Non-pigmented ciliary epithelial cell (primary cell): ENCODE data around the gene ITGAE.
A peak's percentile ranks its signal among the peaks of the same experiment; 100 is the strongest.

Experiments
- DNase-seq: peaks from one replicate; pipeline ENCODE4 v3.0.0-alpha.2; 2010; ENCODE audit warnings: low read depth

Gene ITGAE

GRCh38 chr17:3817851-3818605 is 17.0 kb upstream of the ITGAE start:
- no peak for DNase-seq

DNA sequence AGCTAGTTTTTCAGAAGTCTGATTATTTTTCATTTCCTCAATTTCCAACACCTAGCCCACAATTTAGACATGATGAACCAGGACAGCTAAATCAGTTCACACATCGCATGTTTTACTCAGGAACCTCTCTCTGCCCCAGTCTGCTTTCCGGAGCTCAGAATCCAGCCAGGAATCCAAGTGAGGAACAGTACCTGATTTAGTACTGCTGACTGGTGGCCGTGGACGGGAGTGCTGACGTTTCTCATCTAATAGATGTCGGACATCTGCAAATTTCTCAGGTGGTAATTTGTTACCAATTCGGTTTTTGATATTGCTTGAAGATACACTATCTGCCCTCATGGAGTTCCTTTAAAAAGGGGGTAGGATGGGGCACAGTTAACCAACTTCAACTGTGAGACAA is 14.9 kb upstream of the ITGAE start:
- no peak for DNase-seq

DNA sequence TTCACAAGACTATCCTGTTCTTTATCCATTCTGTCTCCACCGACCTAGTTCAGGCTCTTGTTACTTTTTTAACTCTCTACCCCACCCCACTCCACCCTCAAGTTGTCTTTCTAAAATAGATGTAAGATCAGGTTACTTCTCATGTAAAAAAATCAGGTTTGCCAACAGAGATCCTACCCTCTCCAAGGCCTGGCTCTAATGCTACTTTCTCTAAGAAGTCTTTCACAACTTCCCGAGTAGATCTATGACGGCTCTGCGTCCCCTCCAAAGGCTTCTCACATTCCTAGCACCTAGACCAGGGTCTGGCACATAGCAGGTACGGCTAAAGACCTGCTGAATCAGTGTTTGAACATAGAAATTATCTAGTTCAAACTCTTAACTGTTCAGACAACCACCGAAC is 14.1 kb upstream of the ITGAE start:
- DNase-seq, result no peak

- DNase-seq, result no peak
These were observed 13.4 kb upstream of the ITGAE start for GRCh38 chr17:3814361-3814760.

- DNase-seq, result no peak
These were observed 12.2 kb upstream of the ITGAE start for GRCh38 chr17:3813171-3813570.

DNA sequence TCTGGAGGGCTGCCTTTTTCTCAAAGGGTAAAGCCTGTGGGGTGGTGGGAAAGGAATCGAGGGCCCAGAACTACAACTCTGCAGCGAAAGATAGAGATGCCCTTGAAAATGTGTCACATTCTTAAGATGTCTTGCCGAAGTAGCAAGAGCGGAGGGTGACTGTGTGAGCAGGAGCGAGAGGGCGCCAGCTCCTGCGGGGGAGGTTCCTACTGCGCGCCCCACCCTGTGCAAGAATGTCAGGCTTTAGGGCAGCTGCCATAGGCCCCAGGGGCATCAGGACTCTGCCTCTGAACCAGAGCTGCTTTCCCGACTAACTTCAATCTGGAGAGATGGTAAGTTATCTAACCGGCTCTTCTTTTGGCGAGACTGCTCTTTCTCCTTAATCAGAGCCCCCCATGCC is 11.8 kb upstream of the ITGAE start:
- no peak for DNase-seq

DNA sequence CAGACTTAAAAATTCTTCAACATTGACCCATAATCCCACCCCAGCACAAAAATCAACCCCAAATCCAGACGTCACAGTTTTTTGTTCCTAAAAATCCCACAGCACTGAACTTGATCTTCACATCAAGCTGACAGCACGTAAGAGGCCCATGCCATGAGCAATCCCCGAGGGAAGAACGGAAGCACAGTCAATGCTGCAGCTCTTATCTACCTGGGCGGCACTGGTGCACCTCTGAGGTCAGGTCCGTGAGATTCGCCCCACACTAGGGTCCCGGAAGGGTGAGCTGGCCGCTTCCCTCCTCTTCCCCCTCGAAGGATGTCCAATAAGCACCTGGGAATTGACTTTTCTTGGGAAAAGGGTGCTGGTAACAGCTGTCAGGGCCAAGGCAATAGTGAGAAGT is 11.3 kb upstream of the ITGAE start:
- no peak for DNase-seq

DNA sequence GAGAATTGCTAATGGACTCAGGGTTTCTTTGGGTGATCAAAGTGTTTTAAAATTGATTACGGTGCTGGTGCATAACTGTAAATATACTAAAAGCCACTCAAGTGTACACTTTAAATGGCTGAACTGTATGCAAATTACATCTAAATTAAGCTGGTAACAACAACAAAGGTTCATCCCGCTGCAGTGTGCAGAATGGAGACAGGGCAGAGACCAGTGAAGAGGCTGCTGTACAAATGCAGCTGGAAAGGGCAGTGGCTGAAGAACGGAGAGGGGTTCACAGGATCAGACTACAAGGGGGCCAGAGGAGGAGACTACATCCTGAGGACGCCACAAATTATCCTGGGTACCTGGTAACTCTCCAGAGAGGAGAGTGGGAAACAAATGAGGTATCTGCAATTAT is 9.0 kb upstream of the ITGAE start:
- no peak for DNase-seq

DNA sequence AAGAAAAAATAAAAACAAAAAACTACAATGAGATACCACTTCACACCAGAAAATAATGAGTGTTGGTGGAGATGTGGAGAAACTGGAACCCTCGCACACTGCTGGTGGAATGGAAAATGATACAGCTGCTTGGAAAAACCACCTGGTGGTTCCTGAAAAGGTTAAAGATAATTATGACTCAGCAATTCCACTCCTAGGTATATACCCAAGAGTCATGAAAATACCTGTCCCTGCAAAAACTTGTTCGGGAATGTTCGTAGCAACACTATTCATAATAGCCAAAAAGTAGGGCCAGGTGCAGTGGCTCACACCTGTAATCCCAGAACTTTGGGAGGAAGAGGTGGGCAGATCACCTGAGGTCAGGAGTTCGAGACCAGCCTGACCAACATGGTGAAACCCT is 8.1 kb upstream of the ITGAE start:
- DNase-seq, result no peak

GRCh38 chr17:3808701-3809100 is 7.7 kb upstream of the ITGAE start:
- no peak for DNase-seq

DNA sequence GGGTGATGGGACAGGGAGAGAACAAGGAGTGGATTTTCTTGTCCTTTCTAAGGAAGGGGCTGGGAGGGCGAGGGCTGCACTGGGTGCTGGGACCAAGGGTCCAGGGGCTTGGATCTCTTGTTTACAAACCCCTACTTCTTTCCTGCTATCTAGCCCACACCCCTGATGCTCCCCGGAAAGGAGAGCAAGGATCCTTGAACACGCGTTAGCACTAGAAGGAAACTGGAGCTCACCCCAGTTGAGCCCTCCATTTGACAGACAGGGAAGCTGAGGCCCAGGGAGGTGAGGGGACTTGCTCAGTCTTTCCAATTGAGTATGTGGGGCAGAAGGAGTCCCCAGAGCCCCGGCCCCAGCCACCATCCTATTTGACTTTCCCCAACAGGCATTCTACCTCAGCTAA is 4.6 kb upstream of the ITGAE start:
- DNase-seq, result no peak

DNA sequence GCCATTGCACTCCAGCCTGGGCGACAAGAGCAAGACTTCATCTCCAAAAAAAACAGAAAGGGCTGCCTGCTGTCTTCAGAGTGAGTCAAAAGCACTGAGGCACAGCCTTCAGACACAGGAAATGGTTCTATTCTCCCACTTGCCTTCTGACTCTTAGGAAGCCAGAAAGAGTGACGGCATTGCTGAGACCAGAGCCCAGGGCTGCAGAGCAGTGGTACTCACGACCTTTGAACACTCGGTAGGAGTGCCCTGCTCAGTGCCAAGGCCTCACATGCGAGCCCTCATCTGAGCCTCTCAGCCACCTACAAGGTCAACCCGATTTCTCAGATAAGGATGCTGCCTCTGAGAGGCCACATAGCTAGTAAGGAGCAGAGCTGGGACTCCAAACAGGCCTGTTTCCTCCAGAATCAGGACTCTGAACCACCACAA is 3.5 kb upstream of the ITGAE start:
- no peak for DNase-seq

DNA sequence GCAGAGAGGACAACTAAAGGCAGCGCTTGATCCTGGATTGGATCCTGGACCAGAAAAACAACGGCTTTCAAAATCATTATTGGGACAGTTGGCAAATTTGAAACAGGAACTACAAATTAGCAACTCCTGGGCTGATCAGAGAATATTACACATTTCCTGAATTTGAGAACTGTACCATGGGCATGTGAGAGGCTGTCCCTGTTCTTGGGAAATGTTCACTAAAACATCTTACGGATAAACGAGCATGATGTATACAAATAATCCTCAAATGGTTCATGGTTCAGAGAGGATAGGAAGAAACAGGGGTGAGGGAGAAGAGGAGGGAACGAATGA is 2.3 kb upstream of the ITGAE start:
- no peak for DNase-seq

GRCh38 chr17:3802461-3803307 is 1.7 kb upstream of the ITGAE start:
- DNase-seq, result peak; percentile 65

DNA sequence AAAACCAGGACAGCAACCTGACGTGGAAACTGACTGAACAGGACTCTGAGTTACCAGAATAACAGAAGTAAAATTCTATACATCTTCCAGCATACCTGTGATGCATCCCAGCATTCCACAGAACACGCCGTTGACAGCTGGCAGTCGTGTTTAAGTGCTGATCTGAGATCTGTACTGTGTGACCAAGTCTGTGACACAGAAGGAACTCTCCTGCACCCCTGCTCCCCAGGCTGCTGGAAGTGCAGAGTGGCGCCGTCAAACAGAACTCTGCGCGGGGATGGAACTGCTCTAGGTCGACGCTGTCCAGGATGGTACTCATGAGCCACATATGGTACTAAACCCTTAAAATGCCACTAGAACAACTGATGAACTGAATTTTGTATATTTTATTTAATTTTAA is 804 bp upstream of the ITGAE start:
- no peak for DNase-seq

DNA sequence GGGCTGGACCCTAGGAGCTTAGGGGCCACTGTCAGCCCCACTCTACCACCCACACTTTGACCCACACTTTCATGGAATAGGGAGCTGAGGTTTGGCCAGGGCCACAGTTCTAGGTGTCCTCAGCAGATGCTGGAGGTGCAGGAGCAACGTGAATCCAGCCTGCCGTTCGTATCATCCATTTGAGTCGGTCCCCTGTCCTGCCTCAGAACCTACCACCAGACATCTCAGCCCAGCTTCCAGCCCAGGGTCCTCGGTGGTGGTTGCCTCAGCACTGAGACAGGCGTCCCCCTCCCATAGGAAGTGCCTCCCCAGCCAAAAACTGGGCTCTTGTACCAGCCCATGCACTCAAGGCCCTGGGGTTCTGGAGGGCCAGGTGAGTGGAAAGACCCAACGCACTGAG is 359 bp upstream of the ITGAE start:
- DNase-seq, result no peak

GRCh38 chr17:3799181-3799945 is 1.6 kb downstream of the ITGAE start:
- no peak for DNase-seq

DNA sequence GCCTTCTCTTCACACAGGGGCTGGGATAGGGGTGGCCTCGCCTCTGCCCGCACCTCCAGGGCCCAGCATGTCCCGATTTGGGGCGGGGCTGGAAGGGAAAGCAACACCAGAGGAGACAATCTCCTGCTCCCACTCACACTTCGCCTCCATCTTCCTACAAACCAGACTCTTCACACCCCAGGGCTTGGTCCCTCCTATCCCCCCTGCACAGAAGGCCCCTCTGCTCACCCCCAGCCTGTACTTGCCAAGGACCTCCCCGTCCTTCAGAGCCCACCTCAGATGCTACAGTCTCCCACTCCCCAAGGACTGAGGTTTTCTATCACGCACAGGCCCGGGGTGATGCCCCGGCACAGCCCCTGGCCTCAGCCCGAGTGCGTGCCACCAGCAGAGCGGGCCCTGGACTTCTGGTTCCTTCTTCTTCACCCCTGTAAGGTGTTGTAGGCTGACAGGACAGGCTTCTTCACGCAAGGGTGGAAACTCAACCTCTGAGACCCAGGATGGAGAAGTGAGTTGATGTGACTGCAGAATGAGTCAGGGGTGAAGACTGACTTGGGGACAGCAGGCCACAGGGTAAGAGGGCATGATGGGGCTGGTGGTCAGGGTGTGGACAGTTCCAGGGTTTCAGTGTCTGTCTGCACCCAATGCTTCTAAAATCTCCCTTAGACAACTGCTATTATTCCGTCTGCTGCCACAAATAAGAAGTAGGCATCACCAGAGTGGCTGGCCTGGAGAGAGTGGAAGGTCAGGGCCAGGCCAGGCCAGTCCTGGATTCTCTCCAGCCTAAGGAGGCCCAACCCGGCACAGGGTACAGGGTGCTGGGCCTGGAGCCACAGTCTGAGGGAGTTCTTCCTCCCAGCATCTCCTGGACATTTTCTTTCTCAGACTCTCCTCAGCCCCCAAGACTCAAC is 2.5 kb downstream of the ITGAE start:
- no peak for DNase-seq

GRCh38 chr17:3796822-3797170 is 4.2 kb downstream of the ITGAE start:
- no peak for DNase-seq

DNA sequence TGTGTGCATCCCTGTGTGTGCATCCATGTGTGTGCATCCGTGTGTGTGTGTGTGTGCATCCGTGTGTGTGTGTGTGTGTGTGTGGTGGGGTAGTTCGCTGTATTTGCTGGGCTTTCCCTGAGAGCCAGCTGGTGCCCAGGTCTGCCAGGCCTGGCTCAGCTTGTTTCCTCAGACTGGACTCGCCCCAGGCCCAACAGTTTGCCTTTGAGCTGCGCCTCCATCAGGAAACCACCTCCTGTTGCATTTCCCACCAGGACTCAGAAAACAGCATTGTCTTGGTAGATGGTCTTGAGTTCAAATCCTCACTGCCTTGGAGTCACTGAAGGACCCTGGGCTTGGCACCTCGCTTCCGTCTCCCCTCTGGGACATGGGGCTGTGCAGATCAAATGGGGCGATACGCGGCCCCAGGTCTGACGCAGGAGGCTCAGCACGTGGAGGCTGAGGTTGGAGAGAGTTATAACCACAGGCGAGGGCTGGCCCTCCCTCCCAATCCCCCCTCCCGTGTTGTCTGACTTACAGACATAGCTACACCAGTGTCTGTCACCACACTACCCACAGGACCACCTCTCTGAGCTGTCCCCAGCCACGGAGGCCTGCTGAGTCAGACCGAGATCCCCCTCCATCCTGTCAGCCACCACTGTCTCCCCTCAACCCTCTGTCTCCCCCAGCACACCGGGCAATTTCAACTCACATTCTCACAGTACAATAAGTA is 4.7 kb downstream of the ITGAE start:
- no peak for DNase-seq

GRCh38 chr17:3795390-3796102 is 5.4 kb downstream of the ITGAE start:
- no peak for DNase-seq
